Activated effector memory CD4-positive, alpha-beta T cell treated with Interleukin-2 at 50 U/mL for 16 hours (primary cell): ENCODE measurements around the gene UBE2B.
A peak's percentile ranks its signal among the peaks of the same experiment; 100 is the strongest.
"Not testable (repeated sequence)": the region's sequence is repeated elsewhere in the genome, so short reads cannot be mapped to it uniquely, and the experiment has no call there.

Source experiments
- DNase-seq: peaks from one replicate; pipeline ENCODE4 v3.0.0-alpha.2; 2020

The UBE2B gene

DNA sequence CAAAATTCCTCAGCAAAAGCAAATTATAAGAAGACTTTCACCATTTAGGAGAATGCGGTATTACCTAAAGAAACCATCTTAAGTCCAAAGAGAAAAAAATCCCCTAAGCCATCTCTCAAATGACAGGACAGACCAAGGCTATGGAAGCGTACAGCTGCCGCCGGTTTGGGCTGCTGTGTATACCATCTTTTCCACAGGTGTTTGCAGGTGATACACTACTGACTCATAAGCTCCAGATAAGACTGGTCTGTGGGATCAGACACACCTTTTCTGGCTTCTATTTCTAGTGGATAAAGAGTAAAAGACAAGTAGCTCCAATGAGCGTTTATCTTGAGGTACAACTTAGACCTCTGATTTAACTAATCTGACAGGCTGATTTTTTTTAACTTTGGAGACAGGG, 32.6 kb downstream of the UBE2B start:
- DNase-seq, result no peak

DNA sequence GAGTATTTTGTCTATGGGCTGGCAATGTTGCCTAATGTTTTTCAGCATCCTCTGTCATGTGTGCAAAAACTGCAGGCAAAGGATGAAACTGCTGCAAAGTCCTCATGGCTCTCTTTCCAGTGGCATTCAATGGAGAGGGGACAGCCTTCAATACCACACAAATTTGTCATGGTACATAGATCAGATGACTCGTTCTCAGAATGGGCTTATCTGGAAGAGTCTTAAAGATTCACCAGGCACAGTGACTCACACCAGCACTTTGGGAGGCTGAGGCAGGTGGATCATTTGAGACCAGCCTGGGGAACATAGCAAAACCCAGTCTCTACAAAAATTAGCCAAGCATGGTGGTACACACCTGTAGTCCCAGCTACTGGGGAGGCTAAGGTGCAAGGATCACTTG, 35.0 kb downstream of the UBE2B start:
- DNase-seq, result no peak

DNA sequence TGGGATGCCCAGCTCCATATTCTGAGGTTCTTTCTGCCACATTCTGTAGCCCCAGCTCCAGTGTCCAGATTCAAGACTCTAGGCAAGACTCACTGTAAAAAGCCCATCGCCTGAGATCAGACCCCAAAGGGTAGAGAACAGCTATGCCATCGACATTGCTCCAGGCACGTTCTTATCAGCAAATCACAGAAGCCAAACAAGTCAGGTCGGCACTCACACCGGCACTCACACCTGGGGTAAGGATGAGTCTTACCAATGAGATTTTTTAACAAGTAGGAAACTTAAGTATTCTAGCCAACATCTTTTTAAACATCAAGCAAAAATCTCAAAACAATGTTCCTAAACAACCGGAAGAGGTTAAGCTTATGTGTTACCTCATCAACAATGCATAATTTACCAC, 38.0 kb downstream of the UBE2B start:
- DNase-seq, result no peak

DNA sequence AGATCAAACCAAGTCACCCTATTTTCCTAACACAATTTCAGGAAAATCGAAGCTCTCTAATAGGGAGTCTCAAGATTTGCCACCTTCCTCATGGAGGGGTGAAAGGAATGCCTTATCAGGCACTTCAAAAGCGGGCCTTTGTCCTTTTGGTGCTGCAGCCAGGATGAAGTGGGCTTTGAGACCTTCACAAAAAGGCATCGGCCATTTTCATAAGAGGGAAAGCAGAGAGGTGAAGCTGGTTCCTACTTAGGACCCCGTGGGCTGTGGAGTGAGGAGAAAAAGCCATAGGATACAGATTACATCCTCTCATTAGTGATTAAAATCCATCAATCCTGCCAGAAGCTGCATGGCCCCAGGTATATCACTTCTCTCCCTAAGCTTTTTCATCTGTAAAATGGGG, 39.5 kb downstream of the UBE2B start:
- no peak for DNase-seq

DNA sequence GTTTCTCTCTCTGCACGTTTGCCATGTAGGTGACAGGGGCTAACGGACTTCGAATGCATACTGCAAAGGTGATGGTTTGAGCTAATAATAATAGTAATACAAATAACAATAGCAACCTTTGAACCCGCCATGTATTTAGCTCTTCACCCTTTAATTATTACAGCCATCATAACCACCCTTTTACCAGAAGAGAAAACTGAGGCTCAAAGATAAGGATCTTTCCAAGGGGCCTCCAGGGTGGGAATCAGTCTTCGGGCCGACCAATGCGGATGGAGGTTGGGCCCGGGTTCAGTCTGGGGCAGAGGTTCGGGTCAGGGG, 39.8 kb downstream of the UBE2B start:
- DNase-seq, result no peak

DNA sequence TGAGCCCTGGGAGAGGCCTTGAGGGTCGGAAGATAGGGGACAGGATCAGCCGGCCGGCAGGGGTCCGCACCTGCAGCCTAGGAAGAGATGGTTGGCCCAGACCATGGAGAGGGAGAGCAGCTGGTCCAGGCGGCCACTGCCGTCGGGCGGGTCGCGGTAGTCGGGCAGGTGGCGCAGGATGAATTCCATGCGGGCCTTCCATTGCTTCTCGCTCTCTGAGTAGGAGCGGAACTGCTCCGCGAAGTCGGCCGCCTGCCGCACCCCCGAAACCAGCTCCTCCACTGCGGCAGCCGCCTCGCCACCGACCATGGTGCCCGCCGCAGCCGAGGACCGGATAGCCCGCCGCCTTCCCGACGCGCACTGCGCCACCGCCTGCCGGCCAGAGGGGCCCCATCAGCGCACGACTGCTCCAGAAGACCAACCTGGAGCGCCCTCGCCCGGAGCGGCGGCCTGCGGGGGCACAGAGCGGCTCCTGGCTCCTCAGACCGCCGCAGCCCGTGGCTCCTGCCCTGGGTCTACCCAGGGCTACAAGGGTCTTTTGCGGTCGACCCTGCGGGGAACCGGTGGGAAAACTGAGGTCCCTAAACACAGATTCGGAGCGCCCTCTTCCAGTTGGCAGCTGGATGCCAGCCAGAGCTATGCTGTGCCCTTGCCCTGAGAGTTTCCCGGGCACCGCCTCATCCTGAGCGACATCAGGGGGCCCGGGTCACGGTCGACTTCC, 40.3 kb downstream of the UBE2B start, which contains the start of gene CDKN2AIPNL:
Gene CDKN2AIPNL, minus strand, starts transcription at position 336 of the 721 bp plus-strand sequence. Its CDS starts 27 bp downstream, at position 309.
- peak; percentile 86 for DNase-seq

DNA sequence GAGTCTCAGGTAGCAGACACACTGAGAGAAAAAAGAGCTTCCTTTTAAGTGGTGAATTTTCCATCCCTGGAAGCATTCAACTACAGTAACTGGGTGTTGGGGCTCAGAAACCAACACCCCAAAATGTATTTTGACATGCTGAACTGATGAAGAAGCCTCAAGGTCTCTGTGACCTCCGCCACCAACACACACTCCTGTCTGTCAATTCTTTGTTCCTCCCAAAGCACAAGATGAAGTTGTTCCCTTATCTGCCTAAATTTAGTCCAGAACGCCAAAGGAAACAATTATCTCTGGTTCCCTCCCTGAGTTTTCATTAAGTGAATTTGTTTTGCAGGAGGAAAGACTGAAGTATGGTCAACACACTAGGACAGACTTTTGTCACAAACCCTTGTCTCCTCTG, 41.7 kb downstream of the UBE2B start:
- DNase-seq, result no peak

DNA sequence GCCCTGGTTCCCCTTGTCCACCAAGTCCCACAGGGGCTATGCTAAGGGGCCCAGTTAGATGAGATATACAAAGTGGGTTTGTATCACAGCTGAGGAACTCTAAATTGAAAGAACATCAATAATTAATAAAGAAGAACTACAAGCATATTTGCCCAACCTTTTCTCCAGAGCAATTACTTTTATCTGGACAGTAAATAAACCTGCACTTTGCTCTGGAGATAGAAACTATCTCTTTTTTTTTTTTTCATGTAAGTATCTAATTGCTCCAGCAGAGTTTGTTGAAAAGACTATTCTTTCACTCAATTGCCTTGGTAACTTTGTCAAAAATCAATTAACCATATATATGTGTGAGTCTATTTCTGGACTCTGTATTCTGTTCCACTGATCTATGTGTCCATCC, 46.3 kb downstream of the UBE2B start:
- no peak for DNase-seq

DNA sequence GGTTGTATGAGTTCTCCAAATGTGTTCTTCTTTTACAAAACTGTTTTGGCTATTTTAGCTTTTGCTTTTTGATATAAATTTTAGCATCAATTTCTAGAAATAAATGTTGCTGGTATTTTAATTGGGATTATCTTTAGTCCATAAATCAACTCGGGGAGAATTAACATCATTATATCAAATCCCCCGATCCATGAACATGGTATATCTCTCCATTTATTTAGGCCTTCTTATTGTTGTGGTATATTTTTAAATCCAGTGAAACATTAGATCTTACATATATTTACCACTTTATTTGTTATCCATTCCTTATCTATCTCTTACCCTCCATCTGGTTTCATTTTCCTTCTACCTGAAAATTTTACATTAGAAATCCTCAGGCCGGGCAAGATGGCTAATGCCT, 47.6 kb downstream of the UBE2B start:
- no peak for DNase-seq

DNA sequence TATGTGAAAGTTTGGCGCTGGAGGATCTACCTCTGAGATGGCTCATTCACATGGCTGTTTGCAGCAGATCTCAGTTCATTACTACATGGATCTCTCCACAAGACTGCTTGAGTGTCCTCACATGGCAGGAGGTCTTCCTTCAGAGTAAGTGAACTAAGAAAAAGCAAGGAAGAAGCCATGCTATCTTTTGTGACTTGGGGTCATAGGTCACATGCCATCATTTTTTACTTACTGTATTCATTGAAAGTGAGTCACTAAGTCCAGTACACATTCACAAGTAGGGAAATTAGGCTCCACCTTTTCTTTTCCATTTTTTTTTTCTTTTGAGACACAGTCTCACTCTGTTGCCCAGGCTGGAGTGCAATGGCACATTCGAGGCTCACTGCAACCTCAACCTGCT, 49.0 kb downstream of the UBE2B start:
- DNase-seq, result no peak

DNA sequence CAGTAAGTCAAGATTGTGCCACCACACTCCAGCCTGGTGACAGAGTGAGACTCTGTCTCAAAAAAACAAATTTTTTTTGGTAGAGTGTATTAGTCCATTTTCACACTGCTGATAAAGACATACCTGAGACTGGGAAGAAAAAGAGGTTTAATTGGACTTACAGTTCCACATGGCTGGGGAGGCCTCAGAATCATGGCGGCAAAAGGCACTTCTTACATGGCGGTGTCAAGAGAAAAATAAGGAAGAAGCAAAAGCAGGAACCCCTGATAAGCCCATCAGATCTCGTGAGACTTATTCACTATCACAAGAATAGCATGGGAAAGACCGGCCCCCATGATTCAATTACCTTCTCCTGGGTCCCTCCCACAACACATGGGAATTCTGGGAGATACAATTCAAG, 49.7 kb downstream of the UBE2B start:
- not testable (repeated sequence) for DNase-seq

DNA sequence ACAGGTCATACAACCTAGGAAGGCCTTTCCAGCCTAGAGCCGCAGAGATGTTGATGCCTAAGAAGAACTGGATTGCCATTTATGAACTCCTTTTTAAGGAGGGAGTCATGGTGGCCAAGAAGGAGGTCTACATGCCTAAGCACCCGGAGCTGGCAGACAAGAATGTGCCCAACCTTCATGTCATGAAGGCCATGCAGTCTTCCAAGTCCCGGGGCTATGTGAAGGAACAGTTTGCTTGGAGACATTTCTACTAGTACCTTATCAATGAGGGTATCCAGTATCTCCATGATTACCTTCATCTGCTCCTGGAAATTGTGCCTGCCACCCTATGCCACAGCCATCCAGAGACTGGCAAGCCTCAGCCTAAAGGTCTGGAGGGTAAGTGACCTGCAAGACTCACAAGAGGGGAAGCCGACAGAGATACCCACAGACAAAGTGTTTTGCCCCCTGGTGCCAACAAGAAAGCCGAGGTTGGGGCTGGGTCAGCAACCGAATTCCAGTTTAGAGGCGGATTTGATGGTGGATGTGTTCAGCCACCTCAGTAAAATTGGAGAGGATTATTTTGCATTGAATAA, 51.5 kb downstream of the UBE2B start:
- DNase-seq, result no peak

DNA sequence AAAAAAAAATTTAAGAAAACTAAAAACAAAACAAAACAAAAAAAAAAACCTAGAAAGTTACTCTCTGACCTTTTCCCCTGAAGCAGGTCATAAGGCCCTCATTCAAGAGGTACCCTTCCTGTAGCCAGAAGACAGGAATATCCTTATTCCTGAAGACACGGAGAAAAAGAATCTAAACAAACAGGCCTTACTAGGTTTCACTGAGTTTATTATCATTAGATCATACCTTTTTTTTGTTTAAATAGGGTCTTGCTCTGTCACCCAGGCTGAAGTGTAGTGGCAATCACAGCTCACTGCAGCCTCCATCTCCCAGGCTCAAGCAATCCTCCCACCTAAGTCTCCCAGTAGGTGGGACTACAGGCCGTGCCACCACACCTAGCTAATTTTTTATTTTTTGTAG, 52.0 kb downstream of the UBE2B start:
- DNase-seq, result no peak

DNA sequence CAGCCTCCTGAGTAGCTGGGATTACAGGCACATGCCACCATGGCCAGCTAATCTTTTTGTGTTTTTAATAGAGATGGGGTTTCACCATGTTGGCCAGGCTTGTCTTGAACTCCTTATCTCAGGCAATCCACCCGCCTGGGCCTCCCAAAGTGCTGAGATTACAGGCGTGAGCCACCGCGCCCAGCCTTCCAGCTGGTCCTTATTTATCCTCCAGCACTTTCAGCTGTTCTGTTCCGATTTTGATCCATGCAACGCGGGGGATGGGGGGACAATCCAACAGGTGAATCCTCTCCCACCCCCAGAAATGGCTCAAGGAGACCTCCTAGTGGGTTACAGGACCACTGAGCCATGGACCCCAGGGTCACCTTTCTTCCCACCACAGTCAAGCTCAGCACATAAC, 55.0 kb downstream of the UBE2B start:
- DNase-seq, result no peak

DNA sequence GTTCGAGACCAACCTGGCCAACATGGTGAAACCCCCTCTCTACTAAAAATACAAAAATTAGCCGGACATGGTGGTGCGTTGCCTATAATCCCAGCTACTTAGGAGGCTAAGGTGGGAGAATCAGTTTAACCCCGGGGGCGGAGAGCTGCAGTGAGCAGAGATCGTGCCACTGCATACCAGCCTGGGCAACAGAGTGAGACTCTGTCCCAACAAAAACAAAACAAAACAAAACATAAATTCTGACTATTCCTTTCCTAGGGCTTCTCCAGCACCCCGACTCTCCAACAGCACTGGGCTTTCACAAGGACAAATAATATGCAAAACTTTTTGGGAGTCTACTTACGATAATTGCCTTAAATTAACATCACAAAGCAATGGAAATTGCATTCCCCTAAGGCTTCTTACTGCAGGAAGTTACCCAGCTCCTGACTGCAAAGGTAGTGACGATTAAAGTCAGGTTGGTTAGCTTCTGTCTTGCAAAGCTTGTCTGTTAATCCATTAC, 56.2 kb downstream of the UBE2B start:
- no peak for DNase-seq

DNA sequence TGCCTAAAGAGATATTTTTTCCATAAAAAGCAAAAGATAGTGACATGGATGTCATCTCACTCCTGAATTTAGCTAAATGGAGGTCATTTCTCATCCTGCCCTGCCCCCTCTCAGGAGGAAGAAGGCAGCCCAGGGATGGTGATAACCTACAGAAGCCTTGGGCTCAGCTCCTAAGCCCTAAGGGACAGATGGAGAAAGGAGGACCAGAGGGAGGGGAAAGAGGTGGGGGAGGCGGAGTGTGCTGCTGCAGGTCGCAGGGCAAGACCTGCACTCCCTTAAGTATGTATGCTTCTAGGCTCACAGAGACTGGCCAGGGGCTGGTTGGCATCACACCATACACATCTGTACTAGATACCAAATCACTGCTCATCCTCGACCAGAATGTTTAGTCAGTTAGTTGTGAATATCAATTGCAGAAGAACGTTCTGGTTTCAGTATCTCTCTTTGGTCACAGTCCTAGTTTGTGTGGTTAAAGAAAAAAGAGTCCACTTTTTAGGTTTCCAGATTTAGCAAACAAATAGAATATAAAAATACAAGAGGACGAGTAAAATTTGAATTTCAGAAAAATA, 58.7 kb downstream of the UBE2B start:
- DNase-seq, result no peak

DNA sequence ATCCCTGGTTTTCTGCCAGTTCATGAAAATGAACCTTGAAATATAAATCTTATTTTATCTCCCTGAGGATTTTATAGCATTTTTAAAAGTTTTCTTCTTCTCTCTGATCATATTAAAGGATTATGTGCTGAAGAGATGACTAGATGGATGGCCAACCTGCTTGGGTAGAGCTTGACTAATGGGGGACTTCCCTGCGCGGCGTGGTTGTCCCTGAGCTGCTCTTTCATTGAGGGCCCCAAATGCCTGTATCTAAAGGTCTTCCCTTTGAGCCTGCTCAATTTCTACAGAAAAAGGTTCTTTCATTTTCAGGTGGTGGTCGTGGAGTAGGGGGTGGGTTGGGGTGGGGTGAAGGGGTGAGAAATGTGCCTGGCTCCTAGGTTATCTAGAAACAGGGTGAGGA, 60.8 kb downstream of the UBE2B start:
- DNase-seq, result no peak

DNA sequence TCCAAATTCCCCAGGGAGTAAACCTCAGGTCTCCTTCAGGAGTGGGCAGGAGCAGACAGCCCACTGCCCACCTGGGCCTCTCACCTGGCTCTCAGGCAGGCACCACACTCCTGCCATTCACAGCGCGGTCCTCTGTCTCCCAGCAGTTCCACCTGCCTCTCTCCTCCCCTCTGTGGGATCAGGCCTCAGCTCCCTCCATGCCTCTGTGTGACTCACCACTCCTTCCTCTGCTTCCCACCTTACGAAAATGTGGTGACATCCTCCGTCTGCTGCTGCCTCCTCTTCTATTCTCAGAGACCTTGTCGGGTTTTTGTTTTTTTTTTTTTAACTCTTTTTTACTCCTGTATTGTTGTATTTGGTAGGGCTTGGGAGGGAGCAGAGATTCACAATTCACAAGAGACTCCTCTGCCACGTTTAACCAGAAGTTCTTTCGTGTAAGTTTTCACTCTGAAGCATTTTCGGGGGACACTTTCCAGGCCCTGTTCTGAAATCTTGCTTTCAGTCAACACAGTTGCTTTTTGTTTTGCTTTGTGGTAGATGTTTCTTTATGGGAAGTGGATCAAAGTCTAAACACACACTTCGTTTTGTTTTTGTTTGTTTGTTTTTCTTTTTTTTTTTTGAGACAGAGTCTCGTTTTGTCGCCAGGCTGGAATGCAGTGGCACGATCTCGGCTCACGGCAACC, 61.4 kb downstream of the UBE2B start:
- no peak for DNase-seq

DNA sequence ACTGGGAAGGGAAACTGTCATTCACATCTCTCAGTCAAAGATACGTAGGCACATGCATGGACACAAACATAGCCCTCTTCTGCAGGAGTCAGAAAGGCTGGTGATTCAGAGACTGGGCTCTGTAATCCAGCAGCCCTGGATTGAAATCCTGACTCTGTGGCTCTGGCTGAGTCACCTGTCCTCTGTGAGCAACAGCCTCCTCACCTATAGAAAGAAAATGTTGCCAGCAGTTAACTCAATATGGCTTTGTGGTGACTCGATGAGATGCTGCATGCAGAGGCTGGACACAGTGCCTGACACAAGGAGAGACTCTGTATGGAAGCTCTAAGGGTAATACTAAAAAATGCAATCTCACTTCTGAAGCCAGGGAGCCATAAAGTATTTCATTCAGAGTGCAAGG, 64.2 kb downstream of the UBE2B start:
- DNase-seq, result no peak

DNA sequence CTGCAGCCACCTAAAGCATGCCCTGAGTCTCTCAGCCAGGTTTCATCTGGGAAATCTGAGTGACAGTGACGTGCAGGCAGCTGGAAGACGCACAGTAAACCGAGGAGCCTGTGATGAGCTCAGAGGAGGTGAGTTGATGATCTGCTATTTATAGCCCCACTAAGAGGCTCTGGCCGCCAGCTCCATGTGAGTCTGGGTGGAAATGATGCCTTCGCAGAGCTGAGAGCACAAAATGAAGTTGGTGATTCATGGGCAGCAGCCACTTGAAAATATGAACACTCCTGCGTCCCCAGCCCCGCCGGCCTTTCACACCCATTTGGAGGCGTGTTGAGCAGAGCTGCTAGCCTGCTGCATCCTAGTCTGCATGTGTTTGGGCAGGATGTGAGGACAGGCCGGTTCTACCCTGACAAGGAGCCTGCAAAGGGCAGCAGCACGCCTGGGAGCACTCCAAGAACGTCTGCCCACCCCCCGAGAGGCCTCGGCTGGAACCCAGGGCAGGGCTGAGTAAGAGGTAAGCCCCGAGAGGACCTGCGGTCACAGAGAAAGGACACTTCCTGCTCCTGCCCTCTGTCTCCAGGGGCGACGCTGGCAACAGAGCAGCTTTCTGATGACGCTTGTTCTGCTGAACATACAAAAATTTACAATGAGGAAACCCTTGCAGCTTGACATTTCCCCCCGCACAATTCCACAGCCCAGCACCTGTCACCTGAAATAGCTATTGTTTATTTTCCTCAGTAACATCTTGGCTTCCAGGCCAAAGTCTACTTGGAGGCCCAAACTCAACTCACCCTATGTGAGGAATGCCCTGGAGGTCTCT, 65.4 kb downstream of the UBE2B start:
- DNase-seq, result peak; percentile 24

DNA sequence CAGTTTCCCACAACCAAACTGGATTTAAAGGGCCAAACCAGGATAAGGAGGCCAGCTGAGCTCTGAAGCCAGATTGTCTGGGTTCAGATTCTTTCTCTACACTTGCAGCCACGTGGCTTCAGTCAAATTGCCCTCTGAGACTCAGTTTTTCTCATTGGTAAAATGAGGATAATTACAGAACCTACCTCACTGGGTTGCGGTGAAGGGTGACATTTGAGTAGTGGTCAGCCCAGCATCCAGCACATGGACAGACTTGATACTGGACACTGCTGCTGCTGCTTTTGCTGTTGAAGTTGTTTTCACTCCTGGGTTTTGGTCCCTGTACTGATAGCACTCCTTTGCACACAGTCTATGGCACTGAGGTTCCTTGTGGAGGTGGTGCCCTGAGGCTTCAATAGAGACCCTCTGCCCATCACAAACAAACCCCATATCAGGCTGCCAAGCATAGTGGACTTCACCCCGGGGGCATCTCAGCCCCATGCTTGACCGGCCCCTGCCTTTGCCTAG, 66.0 kb downstream of the UBE2B start:
- no peak for DNase-seq

DNA sequence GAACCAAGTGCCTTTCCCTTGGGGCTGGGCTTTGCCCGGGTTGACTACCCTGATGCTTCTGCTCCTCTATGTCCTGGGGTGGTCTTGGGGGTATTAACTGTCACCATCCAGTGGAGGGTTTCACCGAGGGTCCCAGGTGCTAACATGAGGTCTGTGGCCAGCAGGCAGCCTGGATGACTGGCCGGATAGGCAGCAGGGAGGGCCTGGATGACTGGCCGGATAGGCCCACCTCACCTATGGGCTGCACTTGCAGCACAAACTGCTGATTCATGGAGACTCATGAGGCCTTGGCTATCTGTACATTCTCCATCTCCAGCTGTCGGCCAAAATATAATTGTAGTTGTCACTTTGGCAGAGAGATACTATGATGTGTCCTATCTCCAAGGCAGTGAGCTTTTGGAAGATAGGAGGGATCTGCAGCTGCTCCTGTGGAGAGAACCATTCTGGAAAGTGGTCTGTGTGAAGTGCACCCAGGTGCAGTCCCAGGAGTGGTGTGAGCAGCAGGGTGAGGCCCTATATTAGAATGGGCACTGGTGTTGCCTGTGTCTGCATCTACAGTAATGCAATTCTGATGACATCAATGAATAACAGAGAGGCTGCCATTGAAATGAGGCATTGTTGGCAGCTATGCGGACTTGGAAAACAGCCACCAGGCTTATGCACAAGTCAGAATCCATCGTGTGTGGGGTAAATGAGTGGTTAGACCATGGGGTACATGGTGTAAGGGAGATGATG, 66.6 kb downstream of the UBE2B start:
- DNase-seq, result no peak
